ENCODE results near the gene TIMM29. TPM values are rescaled to one million over a fixed set of nuclear protein-coding genes. Genes with fewer than 3 reads are reported as not detected.

TIMM29 gene
- total RNA-seq, 1 donor from 2014 or later, result 66.9 TPM

- no peak for DNase-seq (ENCODE audit: low spot score in 2 of 2)
- TF ChIP-seq CTCF (IDR thresholded peaks at IDR 0.05), result no peak
- Histone ChIP-seq H3K4me3 (no peak overlapping the region), H3K9me3 (no peaks in the 10 kb centered on the region), H3K27ac (no peak overlapping the region), H3K36me3 (peaks cover 79 to 81% of the 10 kb centered on the region in 2 donors), H3K27me3 (no peaks in the 10 kb centered on the region), H3K4me1 (no peaks in the 10 kb centered on the region)
- intact Hi-C loops (cut with DNase I), result no loop called here
Measured at GRCh38 chr19:10920288-10920655, 8.3 kb upstream of the TIMM29 start.

GRCh38 chr19:10920781-10921180 is 7.8 kb upstream of the TIMM29 start:
- no peak overlapping the region for H3K27ac ChIP-seq
- H3K27me3 ChIP-seq, result no peaks in the 10 kb centered on the region
- TF ChIP-seq CTCF (IDR thresholded peaks at IDR 0.05), result no peak
- no peaks in the 10 kb centered on the region for H3K4me1 ChIP-seq
- H3K4me3 ChIP-seq, result no peak overlapping the region
- DNase-seq (ENCODE audit: low spot score in 2 of 2), result no peak
- intact Hi-C loops (cut with DNase I), result no loop called here
- no peaks in the 10 kb centered on the region for H3K9me3 ChIP-seq
- H3K36me3 ChIP-seq, result peaks cover 77 to 78% of the 10 kb centered on the region in 2 donors

- Histone ChIP-seq H3K9me3 (no peaks in the 10 kb centered on the region), H3K36me3 (peaks cover 72 to 73% of the 10 kb centered on the region in 2 donors), H3K4me1 (no peaks in the 10 kb centered on the region), H3K27ac (no peak overlapping the region), H3K27me3 (no peaks in the 10 kb centered on the region), H3K4me3 (no peak overlapping the region)
- TF ChIP-seq CTCF (IDR thresholded peaks at IDR 0.05), result no peak
- intact Hi-C loops (cut with DNase I), result no loop called here
- no peak for DNase-seq (ENCODE audit: low spot score in 2 of 2)
Measured at GRCh38 chr19:10921199-10921909, 7.3 kb upstream of the TIMM29 start.

GRCh38 chr19:10921910-10922637 is 6.5 kb upstream of the TIMM29 start:
- Histone ChIP-seq H3K9me3 (no peaks in the 10 kb centered on the region), H3K4me1 (no peaks in the 10 kb centered on the region), H3K36me3 (peaks cover 65 to 68% of the 10 kb centered on the region in 2 donors), H3K4me3 (no peak overlapping the region), H3K27me3 (no peaks in the 10 kb centered on the region), H3K27ac (no peak overlapping the region)
- DNase-seq (ENCODE audit: low spot score in 2 of 2), result no peak
- intact Hi-C loops (cut with DNase I), result no loop called here
- TF ChIP-seq CTCF (IDR thresholded peaks at IDR 0.05), result no peak

GRCh38 chr19:10922638-10923014 is 6.0 kb upstream of the TIMM29 start:
- no peak for TF ChIP-seq CTCF (IDR thresholded peaks at IDR 0.05)
- no peak overlapping the region for H3K27ac ChIP-seq
- H3K4me1 ChIP-seq, result peaks cover 2 to 4% of the 10 kb centered on the region in 2 donors
- peaks cover 63 to 68% of the 10 kb centered on the region in 2 donors for H3K36me3 ChIP-seq
- no peaks in the 10 kb centered on the region for H3K9me3 ChIP-seq
- H3K4me3 ChIP-seq, result no peak overlapping the region
- no peaks in the 10 kb centered on the region for H3K27me3 ChIP-seq
- intact Hi-C loops (cut with DNase I), result no loop called here
- no peak for DNase-seq (ENCODE audit: low spot score in 2 of 2)
